ENCODE results near the gene CYTH3.

Gene CYTH3

GRCh38 chr7:6149996-6150395 is 122.4 kb downstream of the CYTH3 start:
- in situ Hi-C loops (cut with HindIII; ENCODE audit: low pct_ligation_motif_present, low pct_unique_long_range_greater_than_20kb, low sequenced_read_pairs): loop anchor here (25.0 kb wide), 1 partner anchor 162 kb away; no protein-coding TSS in a partner anchor
- DNase-seq: no peak

GRCh38 chr7:6148724-6149360 is 123.6 kb downstream of the CYTH3 start:
- in situ Hi-C loops (cut with HindIII; ENCODE audit: low pct_ligation_motif_present, low pct_unique_long_range_greater_than_20kb, low sequenced_read_pairs): loop anchor here (25.0 kb wide), 1 partner anchor 163 kb away; no protein-coding TSS in a partner anchor
- DNase-seq: no peak

- DNase-seq: no peak
- in situ Hi-C loops (cut with HindIII; ENCODE audit: low pct_ligation_motif_present, low pct_unique_long_range_greater_than_20kb, low sequenced_read_pairs): loop anchor here (25.0 kb wide), 1 partner anchor 165 kb away; no protein-coding TSS in a partner anchor
These were observed 124.8 kb downstream of the CYTH3 start for GRCh38 chr7:6147627-6148026.

GRCh38 chr7:6146666-6147065 is 125.8 kb downstream of the CYTH3 start:
- no peak for DNase-seq
- in situ Hi-C loops (cut with HindIII; ENCODE audit: low pct_ligation_motif_present, low pct_unique_long_range_greater_than_20kb, low sequenced_read_pairs): loop anchor here (25.0 kb wide), 1 partner anchor 166 kb away; no protein-coding TSS in a partner anchor

- in situ Hi-C loops (cut with HindIII; ENCODE audit: low pct_ligation_motif_present, low pct_unique_long_range_greater_than_20kb, low sequenced_read_pairs): loop anchor here (25.0 kb wide), 1 partner anchor 168 kb away; no protein-coding TSS in a partner anchor
- DNase-seq: no peak
These were observed 128.4 kb downstream of the CYTH3 start for GRCh38 chr7:6143997-6144396.

GRCh38 chr7:6142871-6143380 is 129.5 kb downstream of the CYTH3 start:
- in situ Hi-C loops (cut with HindIII; ENCODE audit: low pct_ligation_motif_present, low pct_unique_long_range_greater_than_20kb, low sequenced_read_pairs): loop anchor here (25.0 kb wide), 1 partner anchor 169 kb away; no protein-coding TSS in a partner anchor
- DNase-seq: no peak

- DNase-seq: no peak
These were observed 133.0 kb downstream of the CYTH3 start for GRCh38 chr7:6139189-6139996.

GRCh38 chr7:6136475-6136874 is 135.9 kb downstream of the CYTH3 start:
- no peak for DNase-seq
- in situ Hi-C loops (cut with HindIII; ENCODE audit: low pct_ligation_motif_present, low pct_unique_long_range_greater_than_20kb, low sequenced_read_pairs): loop anchor here (25.0 kb wide), 1 partner anchor 176 kb away; no protein-coding TSS in a partner anchor

More at GRCh38 chr7:6139189-6139996, 133.0 kb downstream of the CYTH3 start:
- in situ Hi-C loops (cut with HindIII; ENCODE audit: low pct_ligation_motif_present, low pct_unique_long_range_greater_than_20kb, low sequenced_read_pairs): loop anchor here (25.0 kb wide), 1 partner anchor 173 kb away; no protein-coding TSS in a partner anchor

- DNase-seq: no peak
- in situ Hi-C loops (cut with HindIII; ENCODE audit: low pct_ligation_motif_present, low pct_unique_long_range_greater_than_20kb, low sequenced_read_pairs): loop anchor here (25.0 kb wide), 1 partner anchor 179 kb away; no protein-coding TSS in a partner anchor
These were observed 139.2 kb downstream of the CYTH3 start for GRCh38 chr7:6133249-6133648.

- no peak for DNase-seq
- in situ Hi-C loops (cut with HindIII; ENCODE audit: low pct_ligation_motif_present, low pct_unique_long_range_greater_than_20kb, low sequenced_read_pairs): loop anchor here (25.0 kb wide), 1 partner anchor 182 kb away; no protein-coding TSS in a partner anchor
These were observed 142.3 kb downstream of the CYTH3 start for GRCh38 chr7:6130007-6130587.

- DNase-seq: no peak
- in situ Hi-C loops (cut with HindIII; ENCODE audit: low pct_ligation_motif_present, low pct_unique_long_range_greater_than_20kb, low sequenced_read_pairs): loop anchor here (25.0 kb wide), 1 partner anchor 184 kb away; no protein-coding TSS in a partner anchor
These were observed 144.2 kb downstream of the CYTH3 start for GRCh38 chr7:6128205-6128604.

GRCh38 chr7:6127110-6127490 is 145.3 kb downstream of the CYTH3 start:
- no peak for DNase-seq
- in situ Hi-C loops (cut with HindIII; ENCODE audit: low pct_ligation_motif_present, low pct_unique_long_range_greater_than_20kb, low sequenced_read_pairs): loop anchor here (25.0 kb wide), 1 partner anchor 185 kb away; no protein-coding TSS in a partner anchor

GRCh38 chr7:6123843-6124242 is 148.6 kb downstream of the CYTH3 start:
- in situ Hi-C loops (cut with HindIII; ENCODE audit: low pct_ligation_motif_present, low pct_unique_long_range_greater_than_20kb, low sequenced_read_pairs): no loop called here

GRCh38 chr7:6121141-6121540 is 151.3 kb downstream of the CYTH3 start:
- no peak for DNase-seq
- in situ Hi-C loops (cut with HindIII; ENCODE audit: low pct_ligation_motif_present, low pct_unique_long_range_greater_than_20kb, low sequenced_read_pairs): no loop called here

More at GRCh38 chr7:6123843-6124242, 148.6 kb downstream of the CYTH3 start:
- no peak for DNase-seq

GRCh38 chr7:6117533-6117932 is 154.9 kb downstream of the CYTH3 start:
- no peak for DNase-seq

GRCh38 chr7:6116211-6116610 is 156.2 kb downstream of the CYTH3 start:
- no peak for DNase-seq
- in situ Hi-C loops (cut with HindIII; ENCODE audit: low pct_ligation_motif_present, low pct_unique_long_range_greater_than_20kb, low sequenced_read_pairs): no loop called here

More at GRCh38 chr7:6117533-6117932, 154.9 kb downstream of the CYTH3 start:
- in situ Hi-C loops (cut with HindIII; ENCODE audit: low pct_ligation_motif_present, low pct_unique_long_range_greater_than_20kb, low sequenced_read_pairs): no loop called here
